Measurements from ENCODE around the gene TRIO. TPM values are rescaled to one million over a fixed set of nuclear protein-coding genes. Genes with fewer than 3 reads are reported as not detected.

Gene TRIO
- total RNA-seq, 2 experiments from 2014 or later: 3.7 to 4.2 TPM

DNA sequence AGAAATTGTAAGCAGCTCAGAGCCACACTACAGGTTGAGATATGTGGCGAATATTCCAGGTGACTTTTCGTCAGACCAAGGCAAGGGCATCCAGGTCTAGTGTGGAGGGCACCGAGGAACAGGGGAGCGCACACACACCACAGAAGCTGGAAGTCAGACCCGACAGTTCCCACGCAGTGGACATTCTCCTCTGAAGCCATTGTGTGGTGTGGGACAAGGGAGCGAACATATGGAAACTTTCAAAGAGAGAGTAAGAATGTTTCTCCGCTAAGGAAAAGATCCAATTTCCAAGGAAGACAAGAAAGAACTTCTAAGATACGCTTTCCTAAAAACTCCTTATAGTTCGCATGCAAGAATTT lies 297.1 kb downstream of the TRIO start:
- ChIA-PET CTCF (no interaction called here), POLR2A (no interaction called here)
- H3K27ac Mint-ChIP-seq: no peak overlapping the region
- no peaks in the 10 kb centered on the region for H3K9me3 Mint-ChIP-seq
- no peaks in the 10 kb centered on the region for H3K36me3 Mint-ChIP-seq (ENCODE audit: low read depth)
- DNase-seq: no peak
- H3K4me3 Mint-ChIP-seq: no peak overlapping the region
- no peaks in the 10 kb centered on the region for H3K27me3 Mint-ChIP-seq
- H3K4me1 Mint-ChIP-seq: peaks cover 27% of the 10 kb centered on the region

DNA sequence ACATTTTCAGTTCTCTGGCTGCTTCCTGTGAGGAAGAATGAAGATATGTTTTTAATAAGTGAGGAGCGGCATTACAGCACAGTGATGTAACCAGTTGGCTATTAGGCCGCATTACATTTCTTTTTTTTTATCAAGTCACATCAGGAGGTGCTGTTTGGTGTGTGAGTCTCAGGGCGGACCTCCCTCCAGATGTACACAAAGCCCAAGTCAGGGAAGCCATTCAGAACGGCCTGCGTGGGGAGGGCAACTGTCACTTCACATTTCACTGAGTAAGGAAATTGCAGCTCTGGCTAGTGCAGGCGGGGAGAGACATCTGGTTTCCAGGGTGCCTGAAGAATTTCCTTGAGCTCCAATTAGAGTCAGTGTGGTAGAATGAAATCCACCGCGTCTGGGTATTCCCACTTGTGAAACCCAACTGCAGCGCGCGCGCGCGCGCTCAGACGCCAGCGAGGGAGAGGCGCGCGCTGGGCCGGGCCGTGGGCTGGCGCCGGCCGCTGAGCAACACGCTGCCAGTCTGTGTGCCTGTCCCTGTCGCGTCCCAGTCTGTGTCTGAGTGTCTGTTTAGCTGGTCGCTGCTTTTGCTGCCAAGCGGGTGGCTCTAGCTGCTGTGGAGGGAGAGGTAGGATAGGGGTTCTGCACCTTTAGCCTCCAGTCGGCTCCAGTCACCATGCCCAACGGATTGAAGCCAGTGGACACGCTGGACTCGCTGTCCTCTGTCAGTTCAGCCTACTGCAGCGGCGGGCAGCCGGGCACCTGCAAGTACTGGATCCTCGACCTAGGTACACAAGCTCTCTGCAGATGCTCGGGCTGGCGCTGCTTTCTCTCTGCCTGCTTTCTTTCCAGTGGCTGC lies 297.7 kb downstream of the TRIO start:
- CTCF ChIA-PET: no interaction called here
- POLR2A ChIA-PET: no interaction called here
- Mint-ChIP-seq H3K4me1 (peaks cover 27% of the 10 kb centered on the region), H3K9me3 (no peaks in the 10 kb centered on the region), H3K27ac (no peak overlapping the region), H3K4me3 (no peak overlapping the region), H3K36me3 (ENCODE audit: low read depth) (no peaks in the 10 kb centered on the region), H3K27me3 (no peaks in the 10 kb centered on the region)
- DNase-seq: no peak

DNA sequence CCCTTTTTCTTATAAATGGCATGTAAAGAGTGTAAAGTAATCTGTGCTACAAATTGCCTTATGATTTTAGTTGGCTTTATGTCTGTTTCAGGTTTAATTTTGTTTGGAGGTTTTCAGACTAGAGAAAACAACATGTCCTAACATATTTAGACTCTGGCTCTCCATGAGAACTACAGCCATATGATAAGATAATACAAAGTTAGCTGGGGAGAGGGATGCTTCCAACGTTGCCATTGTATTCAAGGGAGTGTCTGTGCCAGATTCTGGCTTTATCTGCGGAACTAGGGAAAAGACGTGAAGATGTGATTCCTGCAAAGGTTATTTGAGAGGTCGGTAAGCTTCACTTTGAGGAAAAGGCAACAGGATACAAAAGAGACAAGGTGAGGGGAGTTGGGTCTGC lies 298.5 kb downstream of the TRIO start:
- CTCF ChIA-PET: no interaction called here
- no peak for DNase-seq
- Mint-ChIP-seq H3K27me3 (no peaks in the 10 kb centered on the region), H3K9me3 (no peaks in the 10 kb centered on the region), H3K36me3 (ENCODE audit: low read depth) (no peaks in the 10 kb centered on the region), H3K4me3 (no peak overlapping the region), H3K4me1 (peaks cover 21% of the 10 kb centered on the region), H3K27ac (no peak overlapping the region)
- POLR2A ChIA-PET: no interaction called here

DNA sequence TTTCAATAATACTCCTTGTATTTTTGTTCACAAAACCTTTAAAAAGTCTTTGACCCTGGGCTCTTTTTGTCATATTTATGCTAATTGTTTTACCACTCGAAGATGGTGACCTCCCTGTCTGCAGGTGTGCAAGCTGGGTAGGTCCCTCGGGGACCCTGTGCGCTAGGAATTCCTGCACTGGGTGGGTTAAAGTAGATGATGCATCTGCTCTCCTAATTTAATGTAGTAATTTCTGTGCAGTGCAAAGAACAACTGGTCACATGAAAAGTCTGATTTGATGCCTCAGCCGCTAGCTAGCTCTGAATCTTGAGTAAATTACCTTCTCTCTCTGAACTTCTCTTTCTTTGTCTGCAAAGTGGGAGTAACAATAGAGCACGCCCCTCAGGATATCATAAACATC lies 299.4 kb downstream of the TRIO start:
- no peaks in the 10 kb centered on the region for H3K9me3 Mint-ChIP-seq
- ChIA-PET POLR2A (no interaction called here), CTCF (no interaction called here)
- peaks cover 12% of the 10 kb centered on the region for H3K4me1 Mint-ChIP-seq
- H3K27me3 Mint-ChIP-seq: no peaks in the 10 kb centered on the region
- H3K27ac Mint-ChIP-seq: no peak overlapping the region
- H3K4me3 Mint-ChIP-seq: no peak overlapping the region
- H3K36me3 Mint-ChIP-seq (ENCODE audit: low read depth): no peaks in the 10 kb centered on the region
- DNase-seq: no peak

DNA sequence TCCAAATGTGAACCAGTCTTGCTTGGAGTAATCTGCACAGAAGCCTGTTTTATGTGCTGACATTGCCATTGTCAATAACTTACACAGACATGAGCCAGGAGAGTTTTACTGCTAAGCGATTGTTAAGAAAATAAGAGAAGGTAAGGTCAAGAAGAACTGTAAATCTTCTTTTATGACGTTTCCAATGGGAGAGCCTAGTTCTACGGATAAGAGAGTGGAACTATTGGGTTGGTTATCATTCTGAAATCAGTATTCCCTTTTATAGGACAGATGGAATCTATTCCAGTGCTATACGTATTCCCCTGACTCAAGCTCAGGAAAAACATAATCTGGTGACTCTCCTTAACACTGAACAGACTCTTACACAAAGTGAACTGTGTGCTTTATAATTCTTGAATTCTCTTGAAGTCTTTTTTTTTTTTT lies 300.5 kb downstream of the TRIO start:
- no peaks in the 10 kb centered on the region for H3K9me3 Mint-ChIP-seq
- peaks cover under 1% of the 10 kb centered on the region for H3K4me1 Mint-ChIP-seq
- no peaks in the 10 kb centered on the region for H3K36me3 Mint-ChIP-seq (ENCODE audit: low read depth)
- no peak overlapping the region for H3K4me3 Mint-ChIP-seq
- ChIA-PET CTCF (interaction anchor here (0.6 kb wide), 1 partner anchor 251 kb away, joined by 4 read pairs; no protein-coding TSS in a partner anchor), POLR2A (no interaction called here)
- no peaks in the 10 kb centered on the region for H3K27me3 Mint-ChIP-seq
- DNase-seq: no peak
- H3K27ac Mint-ChIP-seq: no peak overlapping the region

DNA sequence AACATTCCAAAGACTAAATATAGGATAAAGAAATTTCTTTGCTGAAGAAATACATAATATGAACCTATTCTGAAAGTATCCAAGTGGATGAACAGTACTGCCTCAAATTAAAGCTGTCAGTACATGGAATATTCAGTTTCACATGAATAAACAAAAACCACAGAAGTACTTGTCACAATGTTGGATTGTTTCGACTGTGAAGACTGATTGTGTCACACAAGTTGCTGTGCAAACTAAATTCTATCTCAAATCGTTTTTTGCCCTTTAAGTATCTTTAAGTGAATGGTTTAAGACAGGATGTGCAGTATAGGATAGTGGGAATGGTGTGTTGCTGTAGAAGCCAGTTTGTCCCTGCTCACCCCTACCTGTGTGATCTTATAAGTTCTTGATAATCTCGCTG lies 301.0 kb downstream of the TRIO start:
- Mint-ChIP-seq H3K4me3 (no peak overlapping the region), H3K36me3 (ENCODE audit: low read depth) (no peaks in the 10 kb centered on the region), H3K9me3 (no peaks in the 10 kb centered on the region), H3K27ac (no peak overlapping the region), H3K27me3 (no peaks in the 10 kb centered on the region), H3K4me1 (no peaks in the 10 kb centered on the region)
- ChIA-PET CTCF (interaction anchor here (0.6 kb wide), 1 partner anchor 251 kb away, joined by 4 read pairs; no protein-coding TSS in a partner anchor), POLR2A (no interaction called here)
- DNase-seq: no peak

DNA sequence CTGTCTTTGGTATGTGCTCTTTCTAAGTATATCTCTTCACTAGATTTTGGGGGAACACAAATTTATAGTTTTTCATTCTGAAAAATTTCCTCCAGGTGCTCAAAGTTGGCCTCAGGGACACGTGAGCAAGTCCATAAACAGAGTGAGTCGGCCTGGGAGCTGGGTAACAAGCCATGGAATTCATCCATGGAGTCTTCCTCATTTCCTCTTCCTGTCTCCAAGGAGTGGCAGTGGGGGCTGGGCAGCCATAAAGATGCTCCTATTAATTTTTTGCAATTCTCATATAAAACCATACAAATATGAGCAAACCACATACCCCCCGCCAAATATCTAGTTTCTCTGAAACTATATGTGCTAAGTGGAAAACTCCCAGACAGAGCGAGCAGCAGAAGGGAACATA lies 301.9 kb downstream of the TRIO start:
- CTCF ChIA-PET: no interaction called here
- Mint-ChIP-seq H3K27ac (no peak overlapping the region), H3K4me3 (no peak overlapping the region), H3K27me3 (no peaks in the 10 kb centered on the region), H3K36me3 (ENCODE audit: low read depth) (no peaks in the 10 kb centered on the region), H3K4me1 (peaks cover 1% of the 10 kb centered on the region), H3K9me3 (no peaks in the 10 kb centered on the region)
- POLR2A ChIA-PET: no interaction called here
- no peak for DNase-seq

DNA sequence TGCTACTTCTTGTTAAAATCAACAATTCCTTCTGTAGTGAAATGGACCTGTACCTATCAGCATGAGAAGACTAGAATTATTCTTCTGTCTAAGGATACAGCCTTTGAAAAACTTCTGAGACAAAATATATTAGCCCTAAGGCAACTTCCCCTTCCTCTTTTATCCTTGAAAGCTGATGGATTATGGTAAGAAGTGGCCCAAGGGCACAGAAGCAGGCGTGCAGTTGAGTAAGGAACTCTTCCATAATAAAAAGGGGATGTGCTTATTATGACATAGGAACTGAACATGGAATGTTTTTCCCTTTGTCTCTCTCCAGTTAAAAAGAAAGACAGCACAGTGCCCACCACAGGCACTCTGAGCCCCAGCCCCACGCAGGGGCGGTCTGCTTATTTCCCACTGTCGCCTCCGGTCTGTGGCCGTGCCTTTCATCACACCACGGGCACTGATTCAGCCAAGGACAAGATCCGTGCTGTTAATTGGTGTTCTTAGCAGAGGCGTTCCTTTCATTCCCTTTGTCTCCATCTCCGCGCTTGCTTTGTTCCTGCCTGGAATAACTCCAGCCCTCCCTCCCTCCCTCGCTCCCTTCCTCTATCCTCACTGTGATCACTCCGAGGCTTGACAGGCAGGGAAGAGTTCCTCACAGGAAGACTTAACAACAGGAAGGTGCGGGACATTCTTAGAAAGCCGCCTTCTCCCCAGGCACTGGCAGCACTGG lies 302.6 kb downstream of the TRIO start:
- ChIA-PET CTCF (no interaction called here), POLR2A (no interaction called here)

DNA sequence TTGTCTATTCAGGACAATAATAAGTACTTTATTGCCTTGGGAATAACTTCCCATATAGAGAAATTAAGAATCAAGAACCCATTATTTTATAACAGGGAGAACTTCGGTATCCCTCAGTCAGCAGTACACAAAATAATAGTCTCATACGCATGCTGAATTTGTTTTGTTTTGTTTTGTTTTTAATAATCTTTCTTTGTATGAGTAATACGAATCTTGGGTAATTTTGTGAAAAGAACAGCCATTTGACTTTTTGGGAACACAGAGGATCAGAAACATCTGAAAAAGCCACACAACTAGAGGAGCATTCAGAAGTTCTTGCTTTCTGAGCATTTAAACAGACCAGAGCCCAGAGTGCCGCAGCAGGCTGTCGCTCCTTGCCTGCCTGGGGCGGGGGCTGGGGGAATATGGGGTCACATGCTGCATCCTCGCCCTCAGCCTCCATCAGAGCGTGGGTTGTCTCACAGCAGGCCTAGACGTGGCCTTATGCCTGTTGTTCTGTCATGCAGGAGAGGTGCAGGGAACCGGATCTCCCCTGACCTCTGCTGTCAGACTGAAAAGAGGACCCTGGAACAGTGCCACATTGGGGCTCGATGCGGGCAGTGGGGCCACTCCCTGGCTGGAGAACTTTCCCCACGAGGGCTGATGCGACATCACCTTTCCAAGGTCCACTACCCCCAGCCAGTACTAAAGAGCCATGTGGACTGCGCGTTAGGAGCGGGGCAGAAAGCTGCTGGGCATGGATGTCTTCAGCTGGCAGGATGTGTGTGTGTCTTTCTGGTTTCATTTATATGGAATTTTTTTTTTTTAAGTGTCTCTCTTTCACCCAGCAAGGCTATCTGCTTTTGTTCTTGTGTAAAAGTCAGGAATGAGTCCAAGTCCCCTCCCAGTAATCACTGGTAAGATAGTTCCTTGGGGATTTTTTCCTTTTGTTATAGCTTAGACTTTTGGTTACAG lies 305.1 kb downstream of the TRIO start:
- peaks cover 3% of the 10 kb centered on the region for H3K4me1 Mint-ChIP-seq
- no peaks in the 10 kb centered on the region for H3K9me3 Mint-ChIP-seq
- H3K4me3 Mint-ChIP-seq: no peak overlapping the region
- no peaks in the 10 kb centered on the region for H3K36me3 Mint-ChIP-seq (ENCODE audit: low read depth)
- H3K27ac Mint-ChIP-seq: no peak overlapping the region
- no peaks in the 10 kb centered on the region for H3K27me3 Mint-ChIP-seq
- POLR2A ChIA-PET: no interaction called here
- no peak for DNase-seq
- CTCF ChIA-PET: no interaction called here

More for the DNA sequence above, 302.6 kb downstream of the TRIO start:
- Mint-ChIP-seq H3K27ac (no peak overlapping the region), H3K4me1 (peaks cover 3% of the 10 kb centered on the region), H3K9me3 (no peaks in the 10 kb centered on the region), H3K4me3 (no peak overlapping the region), H3K27me3 (no peaks in the 10 kb centered on the region), H3K36me3 (ENCODE audit: low read depth) (no peaks in the 10 kb centered on the region)
- DNase-seq: no peak

DNA sequence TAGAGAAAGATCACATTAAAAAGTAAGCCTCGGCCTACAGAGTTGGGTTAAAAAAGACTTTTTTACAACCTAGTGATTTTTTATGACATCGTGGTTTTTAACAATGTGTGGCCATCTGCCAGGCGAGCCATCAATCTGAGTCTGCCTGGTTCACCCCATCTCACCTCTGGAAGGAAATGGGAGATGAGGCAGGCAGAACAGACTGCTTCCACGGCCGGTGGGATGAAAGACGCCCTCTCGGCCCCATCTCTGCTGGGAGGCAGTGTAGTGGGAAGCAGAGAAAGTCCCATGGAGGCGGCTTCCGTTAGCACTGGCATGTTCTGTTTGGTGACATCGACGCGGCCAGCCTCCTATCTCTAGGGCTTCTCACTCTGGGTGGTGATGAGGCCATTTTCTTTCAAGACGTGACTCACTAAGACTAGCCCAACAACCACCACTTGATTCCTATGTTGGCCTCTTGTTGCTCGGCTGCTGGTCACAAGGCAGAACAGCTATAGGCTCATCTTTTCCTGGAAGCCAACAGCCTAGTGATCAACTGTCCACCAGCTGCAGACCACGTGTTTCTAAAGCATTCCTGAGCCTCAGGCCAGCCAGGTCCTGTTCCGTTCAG lies 306.0 kb downstream of the TRIO start:
- no peaks in the 10 kb centered on the region for H3K36me3 Mint-ChIP-seq (ENCODE audit: low read depth)
- no peak overlapping the region for H3K4me3 Mint-ChIP-seq
- DNase-seq: no peak
- CTCF ChIA-PET: no interaction called here
- POLR2A ChIA-PET: no interaction called here
- H3K9me3 Mint-ChIP-seq: no peaks in the 10 kb centered on the region
- H3K27ac Mint-ChIP-seq: no peak overlapping the region
- peaks cover 3% of the 10 kb centered on the region for H3K4me1 Mint-ChIP-seq
- no peaks in the 10 kb centered on the region for H3K27me3 Mint-ChIP-seq

DNA sequence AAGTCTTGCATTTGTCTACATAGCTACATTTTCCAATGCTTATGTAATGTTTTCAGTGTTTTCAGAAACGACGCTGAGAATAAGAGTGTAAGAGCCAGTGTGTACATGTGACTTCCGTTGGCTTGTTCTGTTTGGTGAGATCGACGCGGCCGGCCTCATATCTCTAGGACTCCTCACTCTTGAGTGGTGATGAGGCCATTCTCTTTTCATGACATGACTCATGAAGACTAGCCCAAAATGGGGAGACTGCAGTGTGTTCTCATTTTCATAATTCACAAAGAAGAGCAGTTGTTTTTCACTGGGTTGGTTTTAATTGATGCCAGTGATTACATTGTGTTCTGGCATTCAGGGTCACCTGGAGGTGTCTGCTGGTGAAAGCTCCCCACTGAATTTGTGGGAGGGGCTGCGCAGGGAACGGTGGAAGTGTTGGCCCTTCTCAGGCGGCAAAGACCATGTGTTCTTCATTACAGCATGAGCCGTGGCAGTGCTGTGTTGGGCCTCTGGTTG lies 306.9 kb downstream of the TRIO start:
- POLR2A ChIA-PET: no interaction called here
- H3K4me1 Mint-ChIP-seq: peaks cover 3% of the 10 kb centered on the region
- H3K27me3 Mint-ChIP-seq: no peaks in the 10 kb centered on the region
- no peak overlapping the region for H3K27ac Mint-ChIP-seq
- H3K9me3 Mint-ChIP-seq: no peaks in the 10 kb centered on the region
- H3K36me3 Mint-ChIP-seq (ENCODE audit: low read depth): peaks cover under 1% of the 10 kb centered on the region
- CTCF ChIA-PET: no interaction called here
- DNase-seq: no peak
- no peak overlapping the region for H3K4me3 Mint-ChIP-seq

DNA sequence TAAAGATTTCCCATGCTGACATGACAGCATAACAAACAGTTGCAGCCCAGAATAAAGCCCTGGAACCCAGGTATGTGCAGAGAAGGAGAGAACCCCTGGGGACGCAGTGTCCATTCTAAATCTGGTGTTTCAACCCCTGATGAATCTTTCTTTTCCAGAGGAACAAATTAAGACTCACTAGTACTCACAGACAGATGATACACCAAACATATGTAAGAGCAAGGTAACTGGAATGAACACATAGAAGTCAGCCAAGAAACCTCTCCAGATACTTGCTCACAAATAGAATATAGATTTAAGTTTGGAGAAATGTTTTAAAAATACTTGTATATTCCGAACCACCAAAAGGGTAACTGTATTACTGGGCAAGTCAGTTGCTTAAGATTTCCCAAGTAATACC lies 307.6 kb downstream of the TRIO start:
- H3K36me3 Mint-ChIP-seq (ENCODE audit: low read depth): peaks cover 2% of the 10 kb centered on the region
- ChIA-PET CTCF (interaction anchor here (0.9 kb wide), 1 partner anchor 15 kb away, joined by 3 read pairs; no protein-coding TSS in a partner anchor), POLR2A (no interaction called here)
- no peaks in the 10 kb centered on the region for H3K27me3 Mint-ChIP-seq
- H3K9me3 Mint-ChIP-seq: no peaks in the 10 kb centered on the region
- DNase-seq: no peak
- H3K4me1 Mint-ChIP-seq: peaks cover 3% of the 10 kb centered on the region
- no peak overlapping the region for H3K27ac Mint-ChIP-seq
- no peak overlapping the region for H3K4me3 Mint-ChIP-seq
